Endothelial cell of hepatic sinusoid (primary cell): ENCODE data around the gene KIFC3.
"Not testable (repeated sequence)": the region's sequence is repeated elsewhere in the genome, so short reads cannot be mapped to it uniquely, and the experiment has no call there.

Experiments used
- in situ Hi-C: cut with HindIII; loops from 2 replicates; pipeline ENCODE4 v1.10.0; 2017; ENCODE audit warnings: low sequenced_read_pairs

The KIFC3 gene

DNA sequence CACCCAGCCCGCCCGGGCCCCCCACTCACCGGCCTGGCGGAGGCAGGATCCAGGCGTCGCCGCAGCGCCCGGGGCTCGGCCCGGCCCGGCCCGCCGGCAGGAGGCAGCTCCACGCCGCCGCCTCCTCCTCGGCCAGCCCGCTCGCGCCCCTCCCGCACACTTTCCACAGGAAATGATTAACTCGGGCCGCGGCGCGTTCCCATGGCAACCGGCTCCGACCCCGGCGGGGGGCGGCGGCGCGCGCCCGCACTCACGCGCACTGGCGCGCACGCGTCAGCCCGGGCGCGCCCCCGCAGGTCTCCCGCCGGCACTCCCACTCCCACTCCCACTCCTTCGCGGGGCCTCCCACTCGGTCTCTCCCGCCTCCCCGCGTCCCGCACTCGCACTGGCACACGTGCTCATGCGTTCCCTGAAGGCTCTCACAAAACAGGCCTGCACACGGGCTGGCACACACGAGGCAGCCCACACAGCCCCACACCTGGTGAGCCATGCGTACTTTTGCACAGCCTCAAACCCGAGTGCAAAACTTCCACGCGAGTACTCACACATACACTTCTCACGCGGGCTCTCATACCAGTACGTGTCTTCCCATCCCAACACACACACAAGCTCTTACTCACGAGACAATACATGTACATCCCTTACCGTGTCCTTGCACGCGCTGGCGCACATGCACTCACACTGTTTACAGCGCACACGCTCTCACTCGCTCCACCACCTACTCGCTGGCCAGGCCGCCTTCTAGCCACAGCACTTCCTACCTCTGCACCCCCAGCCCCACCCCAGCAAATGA lies at the start of gene KIFC3:
TSS of gene KIFC3 (minus strand) at position 151 of the 793 bp plus-strand sequence. CDS start 4,248 bp downstream, outside the sequence.
- in situ Hi-C loops: no loop called here

DNA sequence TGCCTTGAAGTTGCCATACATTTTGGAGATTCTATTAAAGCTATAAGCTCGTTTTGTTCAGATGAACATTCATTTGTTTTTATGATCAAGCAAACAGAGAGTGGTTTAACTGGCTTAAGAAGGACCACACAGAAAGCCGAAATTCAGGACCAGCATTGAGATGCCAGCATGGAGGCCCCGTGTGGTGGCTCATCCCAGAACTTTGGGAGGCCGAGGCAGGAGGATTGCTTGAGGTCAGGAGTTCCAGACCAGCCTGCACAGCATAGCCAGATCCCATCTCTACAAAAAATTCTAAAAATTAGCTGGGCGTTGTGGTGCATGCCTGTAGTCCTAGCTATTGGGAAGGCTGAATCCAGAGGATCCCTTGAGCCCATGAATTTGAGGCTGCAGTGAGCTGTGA lies 45.9 kb upstream of the KIFC3 start:
- in situ Hi-C loops: no loop called here

- in situ Hi-C loops: not testable (repeated sequence)
These were observed 44.6 kb upstream of the KIFC3 start for GRCh38 chr16:57846931-57847330.

GRCh38 chr16:57846078-57846697 lies 43.9 kb upstream of the KIFC3 start:
- in situ Hi-C loops: no loop called here

GRCh38 chr16:57845115-57845514 lies 42.8 kb upstream of the KIFC3 start:
- in situ Hi-C loops: no loop called here

DNA sequence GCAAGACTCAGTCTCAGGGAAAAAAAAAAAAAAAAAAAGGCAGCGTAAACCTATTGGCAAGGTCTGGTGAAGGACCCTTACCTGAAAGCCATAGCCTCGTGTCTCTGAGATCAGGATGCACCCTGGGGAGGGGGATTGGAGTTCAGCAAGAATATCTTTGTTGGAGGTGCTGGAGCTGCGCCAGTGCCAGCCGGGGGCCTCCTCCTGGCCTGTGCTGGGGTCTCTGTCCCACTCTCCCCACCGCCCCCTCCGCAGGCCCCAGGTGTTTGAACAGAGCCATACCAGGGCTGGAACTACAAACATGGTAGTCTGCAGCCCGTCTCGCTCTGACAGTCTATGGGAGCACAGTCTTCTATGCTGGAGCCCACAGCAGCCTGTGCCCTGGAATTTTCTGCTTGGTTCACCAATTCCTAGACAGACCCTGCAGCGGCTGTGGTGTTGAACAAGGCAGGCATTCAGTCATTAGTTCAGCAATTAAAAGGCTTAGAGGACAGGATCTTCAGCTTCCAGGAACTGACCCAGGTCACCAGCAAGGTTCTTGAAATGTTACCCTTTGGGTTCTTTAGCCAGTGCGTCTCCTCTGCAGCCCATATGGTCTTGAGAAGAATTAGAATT lies 42.2 kb upstream of the KIFC3 start:
- in situ Hi-C loops: no loop called here

DNA sequence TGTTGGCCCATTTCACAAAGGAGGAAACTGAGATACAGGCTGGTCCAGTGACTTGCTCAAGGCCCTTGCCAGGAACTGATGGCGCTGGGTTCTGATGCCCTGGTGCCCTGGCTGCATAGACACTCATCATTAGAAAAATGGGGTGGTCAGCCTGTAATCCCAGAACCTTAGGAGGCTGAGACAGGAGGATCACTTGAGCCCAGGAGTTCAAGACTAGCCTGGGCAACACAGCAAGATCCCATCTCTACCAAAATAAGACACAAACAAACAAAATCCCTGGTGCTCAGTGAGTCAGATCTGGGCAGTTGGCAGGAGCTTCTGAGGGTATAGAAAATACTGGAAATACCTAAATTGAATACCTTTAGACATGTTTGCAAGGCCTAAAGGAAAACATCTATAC lies 41.1 kb upstream of the KIFC3 start:
- in situ Hi-C loops: no loop called here

DNA sequence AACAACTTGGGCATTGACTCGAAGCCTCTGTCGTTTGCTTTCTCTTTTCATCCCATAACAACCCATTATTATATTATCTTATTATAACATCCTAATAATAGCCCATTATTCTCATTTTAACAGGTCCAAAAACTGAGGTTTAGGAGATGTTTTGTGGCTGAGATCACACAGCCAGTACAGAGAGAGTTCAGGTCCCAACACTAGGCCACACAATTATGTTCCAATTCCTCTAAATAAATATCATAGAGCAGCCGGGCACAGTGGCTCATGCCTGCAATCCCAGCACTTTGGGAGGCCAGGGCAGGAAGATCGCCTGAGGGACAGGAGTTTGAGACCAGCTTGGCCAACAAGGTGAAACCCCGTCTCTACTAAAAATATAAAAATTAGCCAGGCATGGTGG lies 40.3 kb upstream of the KIFC3 start:
- in situ Hi-C loops: no loop called here

DNA sequence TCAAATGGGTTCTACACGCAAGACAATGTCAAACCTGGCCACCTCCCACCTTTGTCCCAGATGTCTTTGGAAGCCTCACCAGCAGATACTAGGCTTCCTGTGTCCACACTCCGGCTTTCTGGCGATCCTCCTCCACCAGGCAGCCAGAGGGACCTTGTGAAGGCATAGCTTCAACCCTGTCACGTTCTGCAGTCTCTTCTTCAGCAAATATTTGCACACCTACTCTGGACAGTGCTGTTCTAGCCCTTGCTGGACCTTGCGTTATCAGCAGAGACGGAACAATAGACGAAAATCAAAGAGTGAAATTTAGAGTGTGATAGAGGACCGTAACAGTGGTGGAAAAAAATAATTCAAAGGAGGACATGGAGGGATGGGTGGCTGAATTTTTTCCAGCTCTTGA lies 38.5 kb upstream of the KIFC3 start:
- in situ Hi-C loops: no loop called here

DNA sequence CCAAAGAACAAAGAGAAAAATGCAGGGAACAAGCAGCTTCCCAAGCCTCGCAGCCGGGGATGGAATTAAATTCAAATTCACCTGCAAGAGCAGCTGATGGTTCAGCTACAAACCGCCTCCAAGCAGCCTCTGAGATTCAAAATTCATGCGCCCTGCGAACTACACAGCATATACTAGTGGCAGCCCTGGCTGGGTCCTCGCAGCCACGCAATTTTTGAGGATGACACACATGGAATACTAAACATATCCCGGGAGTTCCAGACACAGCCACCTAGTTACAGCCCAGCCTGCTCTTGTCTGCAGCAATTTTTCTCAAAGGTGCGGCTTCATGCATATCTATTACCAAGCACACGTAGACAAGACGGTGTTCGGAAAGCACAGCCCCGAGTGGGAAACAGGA lies 35.9 kb upstream of the KIFC3 start:
- in situ Hi-C loops: no loop called here

DNA sequence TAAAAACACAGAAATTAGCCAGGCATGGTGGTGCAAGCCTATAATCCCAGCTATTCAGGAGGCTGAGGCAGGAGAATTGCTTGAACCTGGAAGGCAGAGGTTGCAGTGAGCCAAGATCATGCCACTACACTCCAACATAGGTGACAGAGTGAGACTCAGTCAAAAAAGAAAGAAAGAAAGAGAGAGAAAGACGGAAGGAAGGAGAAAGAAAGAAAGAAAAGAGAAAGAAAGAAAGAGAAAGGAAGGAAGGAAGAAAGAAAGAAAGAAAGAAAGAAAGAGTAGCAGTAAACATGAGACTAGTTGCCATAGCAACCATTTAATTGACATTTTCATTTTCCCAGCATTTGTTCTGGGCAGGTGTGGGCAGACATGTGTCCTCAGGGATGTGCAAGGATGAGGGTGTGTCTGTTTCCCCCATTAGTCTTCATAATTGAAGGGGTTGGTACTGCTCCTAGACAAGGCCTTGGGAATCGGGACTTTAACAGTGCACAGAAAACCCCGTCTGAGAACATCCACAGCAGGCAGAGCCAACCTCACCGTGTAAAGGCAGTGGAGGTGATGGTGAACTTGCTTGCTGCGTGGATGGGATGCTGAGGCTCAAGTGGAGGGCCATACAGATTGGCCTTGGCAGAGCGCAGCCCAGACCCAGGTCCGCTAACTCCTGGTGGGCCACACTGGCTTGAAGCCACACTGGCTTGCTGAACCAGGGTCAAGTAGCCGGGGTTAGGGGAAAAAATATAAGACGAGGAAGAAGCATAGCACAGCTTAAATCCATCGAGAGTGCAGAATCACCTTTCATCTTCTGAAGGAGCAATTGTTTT lies 35.2 kb upstream of the KIFC3 start:
- in situ Hi-C loops: no loop called here

GRCh38 chr16:57835439-57835838 lies 33.1 kb upstream of the KIFC3 start:
- in situ Hi-C loops: not testable (repeated sequence)

GRCh38 chr16:57834936-57835335 lies 32.6 kb upstream of the KIFC3 start:
- in situ Hi-C loops: loop anchor here (5.0 kb wide), 1 partner anchor 37 kb away; no protein-coding TSS in a partner anchor

DNA sequence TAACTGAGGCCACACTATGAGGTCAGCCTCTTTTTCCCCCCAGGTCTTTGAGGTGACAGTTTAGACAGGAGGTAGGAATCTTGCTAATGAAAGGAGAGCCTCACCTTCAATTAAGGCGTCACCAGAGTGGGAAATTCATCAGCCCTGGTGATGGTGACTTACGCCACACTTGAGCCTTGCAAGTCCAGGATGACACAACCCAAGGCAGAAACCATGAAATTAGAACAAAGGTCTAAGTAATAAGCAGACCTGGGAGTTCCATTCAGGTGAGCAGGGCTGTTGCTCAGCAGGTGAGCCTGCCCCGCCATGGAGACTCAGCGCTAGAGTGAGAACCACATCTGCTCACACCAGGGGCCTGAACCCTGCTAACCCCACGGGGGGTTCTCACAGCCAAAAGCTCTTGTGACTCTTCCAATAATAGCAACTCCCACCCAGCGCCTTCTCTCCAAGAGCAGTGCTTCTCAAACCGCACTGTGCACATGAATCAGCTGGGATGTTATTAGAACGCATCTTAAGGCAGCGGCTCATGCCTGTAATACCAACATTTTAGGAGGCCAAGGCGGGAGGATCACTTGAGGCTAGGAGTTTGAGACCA lies 28.7 kb upstream of the KIFC3 start:
- in situ Hi-C loops: loop anchor here (5.0 kb wide), 1 partner anchor 41 kb away; no protein-coding TSS in a partner anchor

DNA sequence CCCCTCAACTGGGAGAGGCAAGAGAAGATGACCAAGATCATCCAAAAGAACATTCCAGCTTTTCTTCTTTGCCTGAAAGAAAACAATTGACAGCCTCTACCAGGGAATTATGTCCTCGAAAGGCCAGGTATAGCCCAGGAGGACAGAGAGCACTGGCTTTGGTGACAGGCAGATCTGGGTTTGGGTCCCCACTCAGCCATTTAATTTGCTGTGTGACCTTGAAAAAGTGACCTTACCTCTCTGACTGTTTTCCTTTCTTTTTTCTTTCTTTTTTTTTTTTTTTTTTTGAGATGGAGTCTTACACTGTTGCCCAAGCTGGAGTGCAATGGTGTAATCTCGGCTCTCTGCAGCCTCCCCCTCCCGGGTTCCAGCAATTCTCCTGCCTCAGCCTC lies 27.7 kb upstream of the KIFC3 start:
- in situ Hi-C loops: loop anchor here (5.0 kb wide), 1 partner anchor 42 kb away; no protein-coding TSS in a partner anchor

GRCh38 chr16:57828272-57829161 lies 26.2 kb upstream of the KIFC3 start:
- in situ Hi-C loops: no loop called here

DNA sequence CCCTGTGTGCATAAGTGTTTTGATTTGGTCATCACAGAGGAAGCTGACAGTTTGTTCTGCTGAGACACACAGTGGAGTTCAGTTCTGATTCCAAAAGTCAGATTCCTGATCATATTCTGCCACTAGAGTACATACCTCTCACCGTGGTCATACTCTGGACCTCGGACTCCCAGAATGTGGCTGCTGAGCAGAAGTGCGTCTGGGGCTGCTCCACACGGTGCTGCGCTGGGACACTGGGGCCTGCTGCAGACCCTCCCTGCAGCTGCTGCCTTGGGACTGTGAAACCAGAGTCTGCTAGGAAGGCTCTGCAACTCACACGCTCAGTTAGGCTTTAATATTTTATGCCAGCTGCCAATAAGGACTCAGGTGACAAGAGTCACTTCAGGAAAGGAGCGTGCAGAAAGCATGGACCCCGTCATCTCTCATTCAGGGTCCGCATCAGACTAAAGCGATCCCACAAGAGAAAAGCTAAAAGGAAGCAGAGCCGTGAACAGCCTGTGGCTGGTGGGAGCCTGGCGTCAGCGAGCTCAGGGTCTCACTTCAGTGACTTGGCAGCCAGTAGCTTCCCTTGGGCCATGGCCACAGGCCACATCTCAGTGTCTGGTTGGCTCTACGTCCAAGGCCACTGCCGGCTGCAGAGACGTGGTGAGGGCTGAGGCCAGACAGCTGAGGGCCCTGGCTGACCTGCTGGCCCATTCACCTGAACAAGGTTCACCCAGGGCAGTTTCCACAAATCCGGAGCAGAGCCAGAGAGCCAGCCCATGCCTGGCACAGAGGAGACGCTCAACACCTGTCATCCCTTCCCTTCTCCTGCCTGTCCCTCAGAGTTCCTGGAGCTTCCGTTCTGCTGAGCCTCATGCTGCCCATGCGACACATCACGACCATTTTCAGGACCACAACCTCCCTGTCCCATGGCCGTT lies 24.7 kb upstream of the KIFC3 start:
- in situ Hi-C loops: no loop called here

GRCh38 chr16:57826052-57826451 lies 23.8 kb upstream of the KIFC3 start:
- in situ Hi-C loops: no loop called here
